GM18520 (cell line): Measurements from ENCODE around the gene MAN2B1.
"Not testable (repeated sequence)": the region's sequence is repeated elsewhere in the genome, so short reads cannot be mapped to it uniquely, and the experiment has no call there.

Experiments
- ATAC-seq: cut with Tn5 transposase; IDR thresholded peaks from one replicate; pipeline ENCODE4 v1.9.1; 2021; ENCODE audit not compliant: unreplicated experiment

Gene MAN2B1

GRCh38 chr19:12666265-12667048 lies at the start of gene MAN2B1, which contains the start of gene WDR83:
TSS of gene MAN2B1 (minus strand) at chr19:12666742. CDS start at chr19:12666701, 41 bp downstream.
TSS of gene WDR83 (plus strand) at chr19:12666807. CDS start at chr19:12669791, 2,984 bp downstream.
- ATAC-seq, result no peak

- ATAC-seq, result no peak
Observed at GRCh38 chr19:12715929-12716328, 49.4 kb upstream of the MAN2B1 start.

GRCh38 chr19:12715102-12715501 lies 48.6 kb upstream of the MAN2B1 start:
- ATAC-seq, result no peak

GRCh38 chr19:12713304-12713703 lies 46.8 kb upstream of the MAN2B1 start:
- ATAC-seq, result not testable (repeated sequence)

DNA sequence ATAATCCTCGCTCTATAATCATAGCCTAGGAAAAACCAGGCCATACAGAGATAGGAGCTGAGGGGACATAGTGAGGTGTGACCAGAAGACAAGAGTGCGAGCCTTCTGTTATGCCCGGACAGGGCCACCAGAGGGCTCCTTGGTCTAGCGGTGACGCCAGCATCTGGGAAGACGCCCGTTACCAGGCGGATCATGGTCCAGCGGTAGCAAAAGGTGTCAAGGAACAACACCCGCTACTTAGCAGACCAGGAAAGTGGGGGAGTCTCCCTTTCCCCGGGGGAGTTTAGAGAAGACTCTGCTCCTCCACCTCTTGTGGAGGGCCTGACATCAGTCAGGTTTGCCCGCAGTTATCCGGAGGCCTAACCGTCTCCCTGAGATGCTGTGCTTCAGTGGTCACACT lies 45.5 kb upstream of the MAN2B1 start:
- not testable (repeated sequence) for ATAC-seq

DNA sequence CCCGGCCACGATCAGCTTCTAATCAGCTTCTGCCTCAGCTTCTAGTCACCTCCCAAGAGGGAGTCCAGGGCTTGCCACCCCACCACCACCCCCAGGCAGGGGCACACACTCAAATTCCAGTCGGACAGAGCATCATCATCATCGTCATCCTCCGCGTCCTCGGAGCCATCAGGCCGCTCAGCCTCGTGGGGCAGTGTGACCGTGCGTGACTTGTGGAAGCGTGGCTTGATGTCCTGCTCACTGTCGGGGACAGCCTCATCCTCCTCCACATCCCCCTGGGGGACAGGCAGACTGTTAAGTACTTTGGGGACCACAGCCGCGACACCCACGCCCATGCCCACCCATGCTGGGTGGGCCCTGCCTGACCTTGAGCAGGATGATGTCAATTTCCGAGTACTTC lies 44.6 kb upstream of the MAN2B1 start:
- ATAC-seq, result no peak

- ATAC-seq, result no peak
Observed at GRCh38 chr19:12708641-12709040, 42.1 kb upstream of the MAN2B1 start.

DNA sequence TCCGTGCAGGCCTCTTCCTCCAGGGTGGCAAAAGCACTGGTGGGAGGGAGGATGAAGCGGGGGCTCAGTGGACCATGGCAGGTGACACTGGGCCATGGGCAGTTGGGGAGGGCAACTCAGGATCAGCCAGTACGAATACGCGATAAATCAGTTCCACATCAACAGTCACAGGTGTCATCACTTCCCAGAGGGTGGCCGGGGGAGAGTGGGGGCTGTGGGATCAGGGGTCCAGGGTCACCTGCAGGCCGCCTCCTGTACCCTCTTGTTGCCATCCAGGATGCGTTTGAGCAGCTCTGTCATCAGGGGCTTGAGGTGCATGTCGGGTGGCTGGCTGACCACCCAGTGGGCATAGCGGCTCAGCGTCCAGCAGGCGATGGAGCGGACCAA lies 39.8 kb upstream of the MAN2B1 start:
- ATAC-seq, result no peak

DNA sequence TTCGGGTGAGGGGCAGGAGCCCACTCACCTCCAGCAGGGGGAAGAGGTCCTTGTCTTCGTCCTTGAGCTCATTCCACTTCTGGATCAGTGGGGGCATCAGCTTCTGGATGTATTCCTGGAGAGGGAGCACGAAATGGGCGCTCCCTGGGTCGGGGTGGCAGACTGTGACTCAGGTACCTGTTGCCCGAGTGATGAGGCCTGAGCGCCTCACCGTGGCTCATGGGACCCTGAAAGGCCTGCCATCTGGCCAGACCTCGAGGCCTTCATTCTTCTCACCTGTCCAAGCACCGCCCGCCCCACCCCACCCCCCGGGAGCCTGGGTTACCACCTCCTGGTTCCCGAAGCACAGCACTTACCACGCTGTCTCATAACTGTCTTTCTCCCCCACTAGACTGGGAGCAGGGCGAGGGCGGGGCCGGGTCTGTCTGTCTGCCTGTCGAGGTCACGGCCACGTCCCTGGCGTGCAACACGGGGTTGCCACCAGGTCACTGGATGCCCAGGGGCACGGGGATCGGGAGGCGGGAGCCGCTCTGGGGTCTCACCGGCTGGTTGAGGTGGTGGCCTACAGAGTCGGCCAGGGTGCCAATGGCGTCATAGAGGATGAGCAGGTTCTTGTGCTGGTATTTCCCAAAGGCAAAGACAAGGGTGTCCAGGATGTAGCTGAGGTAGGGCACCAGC lies 39.3 kb upstream of the MAN2B1 start:
- ATAC-seq, result no peak

- ATAC-seq, result no peak
Observed at GRCh38 chr19:12705169-12705568, 38.6 kb upstream of the MAN2B1 start.

DNA sequence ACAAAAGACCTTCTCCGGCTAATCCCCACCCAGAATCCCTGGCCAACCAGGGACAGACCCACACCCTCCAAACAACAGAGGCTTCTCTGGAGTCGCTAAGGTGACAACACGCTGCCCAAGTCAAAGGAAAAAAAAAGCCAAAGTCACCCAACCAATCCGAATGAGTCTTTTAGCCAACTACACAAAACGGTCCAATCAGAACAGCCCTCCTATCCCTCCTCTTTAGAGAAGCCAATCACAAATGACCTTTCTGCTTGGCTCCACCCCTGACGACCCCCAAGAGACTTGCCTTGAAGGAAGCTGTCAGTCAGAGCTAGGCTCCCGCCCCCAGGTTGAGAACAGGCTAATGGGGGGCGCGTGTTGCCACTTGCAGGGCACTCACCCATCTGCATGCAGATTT lies 36.5 kb upstream of the MAN2B1 start:
- no peak for ATAC-seq

GRCh38 chr19:12701596-12702282 lies 35.2 kb upstream of the MAN2B1 start:
- no peak for ATAC-seq

DNA sequence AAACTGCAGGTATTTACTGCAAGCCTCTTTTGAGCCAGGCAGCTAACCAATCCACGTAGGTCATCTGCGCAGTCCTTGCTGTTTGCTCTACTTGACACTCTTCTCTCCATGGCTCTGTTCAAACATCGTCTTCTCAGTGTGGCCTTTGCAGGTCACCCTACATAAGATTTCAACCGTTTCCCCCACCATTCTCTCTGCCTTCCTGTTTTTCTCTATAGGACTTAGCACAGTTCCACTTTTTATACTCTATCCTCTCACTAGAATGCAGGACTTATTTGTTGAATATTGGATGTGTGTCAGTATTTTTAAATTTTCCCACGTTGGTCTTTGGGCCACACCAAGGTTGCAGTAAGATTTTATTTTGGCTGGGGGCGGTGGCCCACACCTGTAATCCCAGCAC lies 31.6 kb upstream of the MAN2B1 start:
- no peak for ATAC-seq

GRCh38 chr19:12697425-12697824 lies 30.9 kb upstream of the MAN2B1 start:
- not testable (repeated sequence) for ATAC-seq

DNA sequence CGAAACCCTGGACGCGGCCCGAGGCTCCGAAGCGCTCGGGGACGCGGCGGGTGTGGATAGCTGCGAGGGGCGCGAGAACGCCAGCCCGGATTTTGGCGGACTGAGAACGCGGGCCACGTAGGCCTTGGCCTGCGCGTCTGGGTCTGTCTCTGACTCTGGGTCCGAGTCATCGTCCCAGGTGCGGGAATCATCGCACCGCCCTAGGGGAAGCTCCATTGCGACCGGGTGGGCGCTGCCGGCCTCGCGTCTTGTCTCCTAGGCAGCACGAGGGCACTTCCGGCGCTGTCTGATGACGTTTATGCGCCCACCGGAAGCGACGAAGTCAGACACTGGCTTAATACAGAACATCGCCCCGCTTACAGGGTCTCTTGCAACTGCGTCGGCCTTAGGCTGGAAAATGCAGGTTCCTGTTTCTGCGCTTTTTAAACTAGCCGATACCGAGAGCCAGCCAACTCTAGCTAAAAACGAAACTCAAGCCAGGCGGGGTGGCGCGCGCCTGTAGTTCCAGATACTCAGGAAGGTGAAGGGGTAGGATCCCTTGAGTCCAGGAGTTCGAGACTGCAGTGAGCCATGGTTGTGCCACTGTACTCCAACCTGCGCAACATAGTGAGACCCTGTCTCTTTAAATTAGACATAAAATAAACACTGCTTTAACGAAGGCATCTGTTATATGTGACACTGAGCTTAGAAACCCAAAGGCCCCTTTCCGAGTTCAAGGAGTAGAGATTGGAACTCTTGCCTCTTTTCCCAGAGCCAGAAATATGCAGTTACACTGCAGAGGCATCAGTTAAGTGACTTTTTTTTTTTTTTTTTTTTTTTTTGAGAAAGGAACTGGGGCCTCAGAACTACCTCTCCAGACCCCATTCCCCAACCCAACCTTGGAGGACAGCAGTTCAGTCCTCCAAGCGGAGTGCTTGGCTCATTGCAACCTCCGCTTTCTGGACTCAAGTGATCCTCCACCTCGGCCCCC lies 30.1 kb upstream of the MAN2B1 start, which contains the start of gene FBXW9:
TSS of gene FBXW9 (minus strand) at position 266 of the 970 bp plus-strand sequence. CDS start at position 216, 50 bp downstream.
- ATAC-seq, result peak; percentile 85

GRCh38 chr19:12695997-12696365 lies 29.4 kb upstream of the MAN2B1 start:
- no peak for ATAC-seq

DNA sequence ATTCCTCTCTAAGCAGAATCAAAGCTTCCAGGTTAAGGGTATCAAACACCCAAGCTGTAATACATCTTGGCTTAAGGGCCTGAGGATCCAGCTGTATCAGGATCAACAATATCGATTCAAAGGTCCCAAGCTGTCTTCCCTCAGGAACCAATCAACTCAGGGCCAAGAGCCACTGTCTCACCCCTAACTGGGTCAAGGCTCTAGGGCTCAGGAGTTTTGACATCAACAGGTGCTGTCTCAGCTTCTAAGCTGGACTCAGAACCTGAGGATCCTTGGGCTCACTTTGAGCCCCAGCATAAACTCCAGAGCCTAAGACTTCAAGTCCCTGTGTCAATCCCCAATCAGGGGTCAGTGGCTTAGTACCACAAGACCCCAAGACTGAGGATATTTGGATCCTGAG lies 29.0 kb upstream of the MAN2B1 start:
- no peak for ATAC-seq

- ATAC-seq, result no peak
Observed at GRCh38 chr19:12695096-12695495, 28.6 kb upstream of the MAN2B1 start.

DNA sequence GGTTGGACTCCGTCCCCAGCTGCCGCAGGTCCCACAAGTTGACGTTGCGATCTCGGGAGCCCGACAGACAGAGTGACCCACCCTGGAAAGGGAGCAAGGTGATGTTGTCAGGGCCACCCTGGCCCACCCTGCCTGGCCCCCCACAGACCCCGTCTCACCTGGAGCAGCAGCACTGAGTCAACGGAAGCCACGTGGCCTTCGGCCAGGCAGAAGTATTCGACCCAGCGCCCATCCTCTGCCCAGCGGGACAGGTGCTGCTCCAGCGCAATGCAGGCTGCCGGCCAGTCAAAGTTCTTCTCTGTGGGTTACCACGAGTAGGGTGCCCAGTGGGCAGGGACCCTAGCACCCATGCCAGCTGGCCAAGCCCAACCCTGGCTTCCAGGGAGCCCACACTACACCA lies 28.1 kb upstream of the MAN2B1 start:
- no peak for ATAC-seq

- no peak for ATAC-seq
Observed at GRCh38 chr19:12692960-12693359, 26.4 kb upstream of the MAN2B1 start.
